ENCODE data around the gene RAMP2.

RAMP2 gene

DNA sequence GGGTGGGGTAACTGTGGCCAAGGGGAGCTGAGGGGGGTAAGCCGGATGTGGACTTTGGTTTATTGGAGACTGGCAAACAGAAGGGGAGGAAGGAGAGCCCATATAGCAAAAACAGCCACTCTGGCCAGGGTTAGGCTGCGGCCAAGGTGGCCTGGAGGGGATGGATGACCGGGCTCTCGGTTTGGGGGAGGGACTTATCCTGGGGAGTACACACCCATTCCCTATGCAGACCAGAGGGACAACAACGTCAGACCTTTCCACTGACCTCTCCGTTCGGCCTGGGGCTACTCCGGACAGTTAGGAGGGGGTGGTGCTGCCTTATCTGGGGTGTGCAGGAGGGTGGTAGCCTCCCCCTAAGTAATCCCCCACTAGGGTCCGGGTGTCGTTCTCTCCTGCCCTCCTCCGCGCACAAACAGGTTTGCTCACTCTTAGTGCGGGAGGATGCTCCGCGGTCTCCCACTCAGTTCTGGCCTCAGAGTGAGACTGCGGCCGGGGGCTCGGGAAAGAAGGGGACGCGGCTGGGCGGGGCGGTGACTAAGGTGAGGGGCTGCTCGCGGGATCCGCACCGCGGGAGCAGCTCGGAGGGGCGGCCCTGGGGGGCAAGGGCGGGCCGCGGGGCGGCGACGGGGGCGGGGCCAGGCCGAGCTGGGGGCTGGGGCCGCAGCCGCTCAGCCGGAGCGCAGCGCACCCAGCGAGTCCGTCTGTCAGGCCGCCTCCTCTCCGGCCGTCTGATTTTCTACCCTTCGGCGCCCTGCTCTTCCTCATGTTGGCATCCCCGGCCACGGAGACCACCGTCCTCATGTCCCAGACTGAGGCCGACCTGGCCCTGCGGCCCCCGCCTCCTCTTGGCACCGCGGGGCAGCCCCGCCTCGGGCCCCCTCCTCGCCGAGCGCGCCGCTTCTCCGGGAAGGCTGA is 19.2 kb downstream of the RAMP2 start, which contains the start of gene WNK4:
Gene WNK4, plus strand, starts transcription at position 675 of the 915 bp plus-strand sequence. Its CDS starts 89 bp downstream, at position 764.
- Mint-ChIP-seq H3K27ac (no peak within 1 kb of the TSS), H3K36me3 (ENCODE audit: low read depth) (peaks cover 34% of the 10 kb centered on the region), H3K9me3 (no peaks in the 10 kb centered on the region), H3K4me3 (no peak within 1 kb of the TSS), H3K27me3 (peaks cover 38% of the 10 kb centered on the region), H3K4me1 (ENCODE audit: low read depth) (peaks cover 21% of the 10 kb centered on the region)

DNA sequence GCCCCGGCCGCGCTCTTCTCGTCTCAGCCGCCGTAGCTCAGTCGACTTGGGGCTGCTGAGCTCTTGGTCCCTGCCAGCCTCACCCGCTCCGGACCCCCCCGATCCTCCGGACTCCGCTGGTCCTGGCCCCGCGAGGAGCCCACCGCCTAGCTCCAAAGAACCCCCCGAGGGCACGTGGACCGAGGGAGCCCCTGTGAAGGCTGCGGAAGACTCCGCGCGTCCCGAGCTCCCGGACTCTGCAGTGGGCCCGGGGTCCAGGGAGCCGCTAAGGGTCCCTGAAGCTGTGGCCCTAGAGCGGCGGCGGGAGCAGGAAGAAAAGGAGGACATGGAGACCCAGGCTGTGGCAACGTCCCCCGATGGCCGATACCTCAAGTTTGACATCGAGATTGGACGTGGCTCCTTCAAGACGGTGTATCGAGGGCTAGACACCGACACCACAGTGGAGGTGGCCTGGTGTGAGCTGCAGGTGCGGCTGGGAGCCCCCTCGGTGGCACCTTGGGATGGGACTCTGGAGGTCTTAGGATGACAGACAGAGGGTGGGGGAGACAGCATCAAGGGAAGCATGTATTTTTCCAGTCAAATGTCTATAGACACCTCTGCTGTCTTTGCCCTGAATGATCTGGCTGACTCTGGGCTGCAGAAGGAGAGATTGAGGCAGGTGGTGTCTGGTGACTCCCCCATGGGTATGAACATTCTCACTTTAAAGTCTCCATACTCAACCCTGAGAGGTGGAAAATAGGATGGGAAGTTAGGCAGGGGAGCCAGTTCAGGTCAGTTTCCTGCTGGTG is 20.0 kb downstream of the RAMP2 start:
- Mint-ChIP-seq H3K9me3 (no peaks in the 10 kb centered on the region), H3K27ac (no peak overlapping the region), H3K4me3 (no peak overlapping the region), H3K27me3 (peaks cover 45% of the 10 kb centered on the region), H3K36me3 (ENCODE audit: low read depth) (peaks cover 26% of the 10 kb centered on the region), H3K4me1 (ENCODE audit: low read depth) (peaks cover 24% of the 10 kb centered on the region)

DNA sequence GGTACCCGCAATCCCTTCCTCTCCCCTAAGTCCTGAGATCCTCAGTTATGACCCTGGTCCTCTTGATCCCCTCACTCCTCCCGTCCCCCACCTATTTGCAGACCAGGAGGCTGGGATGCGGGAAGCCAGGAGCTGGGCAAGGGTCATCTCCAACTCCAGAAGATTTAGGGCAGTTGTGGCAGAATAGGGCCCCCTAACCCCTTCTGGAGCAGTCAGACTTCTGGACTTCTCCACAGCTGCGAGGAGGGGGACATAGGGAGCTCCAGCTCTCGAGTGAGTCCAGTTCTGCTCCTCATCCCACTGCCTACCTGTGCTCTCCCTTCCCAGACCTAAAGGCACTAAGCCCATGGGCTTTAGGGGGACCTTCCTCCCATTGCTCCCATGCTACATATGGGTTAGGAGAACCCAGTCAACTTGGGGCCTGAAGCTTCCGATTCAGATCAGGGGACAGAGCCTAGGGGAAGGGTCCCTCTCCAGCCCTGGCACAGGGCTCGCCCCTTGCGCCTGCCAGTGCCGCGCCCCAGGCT is 20.7 kb downstream of the RAMP2 start:
- peaks cover 24% of the 10 kb centered on the region for H3K4me1 Mint-ChIP-seq (ENCODE audit: low read depth)
- no peak overlapping the region for H3K27ac Mint-ChIP-seq
- H3K27me3 Mint-ChIP-seq: peaks cover 50% of the 10 kb centered on the region
- no peak overlapping the region for H3K4me3 Mint-ChIP-seq
- H3K9me3 Mint-ChIP-seq: no peaks in the 10 kb centered on the region
- peaks cover 22% of the 10 kb centered on the region for H3K36me3 Mint-ChIP-seq (ENCODE audit: low read depth)

DNA sequence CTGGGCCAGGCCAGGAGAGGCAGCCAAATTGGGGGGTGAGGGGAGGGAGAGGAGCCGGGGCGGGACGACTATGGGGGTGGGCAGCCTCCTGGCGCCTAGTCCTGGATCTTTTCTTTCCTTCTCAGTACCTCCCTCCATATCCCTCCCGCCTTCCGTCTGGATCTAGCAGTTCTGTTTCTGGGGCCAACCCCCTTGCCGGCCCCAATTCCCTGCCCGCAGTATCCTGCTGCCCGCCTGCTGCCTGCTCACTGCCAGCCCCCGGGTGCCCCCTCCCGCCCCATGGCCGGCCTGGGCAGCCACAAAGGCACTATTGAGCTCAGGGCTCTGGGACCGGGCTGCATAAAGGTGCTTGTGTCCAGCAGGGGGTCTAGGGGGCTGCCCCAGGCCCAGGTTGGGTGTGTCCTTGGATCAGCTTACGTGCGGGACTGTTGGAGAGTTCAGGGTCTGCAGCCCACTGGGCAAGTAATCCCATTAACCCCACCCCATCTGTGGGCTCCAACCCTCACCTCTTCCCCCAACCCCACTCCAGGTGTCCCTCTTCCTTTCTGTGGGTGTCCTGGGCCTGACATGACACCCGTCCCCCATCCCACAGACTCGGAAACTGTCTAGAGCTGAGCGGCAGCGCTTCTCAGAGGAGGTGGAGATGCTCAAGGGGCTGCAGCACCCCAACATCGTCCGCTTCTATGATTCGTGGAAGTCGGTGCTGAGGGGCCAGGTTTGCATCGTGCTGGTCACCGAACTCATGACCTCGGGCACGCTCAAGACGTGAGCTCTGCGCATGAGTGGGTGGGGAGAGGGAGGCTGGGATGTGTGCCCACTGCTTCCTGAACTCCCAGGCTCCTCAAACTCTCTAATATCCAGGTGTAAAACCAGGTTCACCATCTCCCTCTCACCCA is 21.4 kb downstream of the RAMP2 start:
- Mint-ChIP-seq H3K9me3 (no peaks in the 10 kb centered on the region), H3K27me3 (peaks cover 55% of the 10 kb centered on the region), H3K4me3 (no peak overlapping the region), H3K27ac (no peak overlapping the region), H3K36me3 (ENCODE audit: low read depth) (peaks cover 20% of the 10 kb centered on the region), H3K4me1 (ENCODE audit: low read depth) (peaks cover 24% of the 10 kb centered on the region)

DNA sequence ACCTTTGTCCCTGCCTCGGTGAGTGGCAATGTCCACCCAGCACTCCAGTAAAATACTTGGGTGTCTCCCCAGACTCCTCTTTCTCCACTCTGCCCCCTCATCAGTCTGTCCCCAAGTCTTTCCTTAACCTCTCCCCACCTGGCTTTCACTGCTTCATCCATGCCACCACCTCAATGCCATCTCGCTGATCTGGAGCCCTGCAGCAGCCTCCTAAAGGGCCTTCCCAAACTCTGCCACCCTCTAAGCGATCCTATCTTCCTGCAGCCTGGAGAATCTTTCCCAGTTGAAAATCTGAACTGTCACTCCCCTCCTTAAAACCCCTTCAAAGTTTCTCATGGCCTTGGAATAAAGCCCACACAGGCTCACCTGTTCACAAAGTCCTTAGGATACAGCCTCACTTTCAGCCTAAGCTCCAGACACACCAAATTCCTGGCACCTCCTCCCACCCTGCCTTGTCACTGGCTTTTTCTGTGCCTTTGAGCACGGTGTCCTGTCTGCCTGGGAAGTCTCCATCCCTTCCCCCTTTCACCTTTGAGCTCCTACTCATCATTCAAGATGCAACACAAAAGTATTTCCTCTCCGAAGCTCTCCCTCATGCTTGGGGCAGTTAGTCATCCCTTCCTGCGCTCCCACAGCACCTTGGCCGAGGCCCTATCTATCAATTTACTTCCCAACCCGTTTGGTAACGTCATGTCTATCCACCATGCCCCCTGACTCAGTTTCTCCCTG is 22.2 kb downstream of the RAMP2 start:
- H3K27ac Mint-ChIP-seq: no peak overlapping the region
- H3K4me3 Mint-ChIP-seq: no peak overlapping the region
- H3K4me1 Mint-ChIP-seq (ENCODE audit: low read depth): peaks cover 24% of the 10 kb centered on the region
- peaks cover 62% of the 10 kb centered on the region for H3K27me3 Mint-ChIP-seq
- peaks cover 12% of the 10 kb centered on the region for H3K36me3 Mint-ChIP-seq (ENCODE audit: low read depth)
- H3K9me3 Mint-ChIP-seq: no peaks in the 10 kb centered on the region

DNA sequence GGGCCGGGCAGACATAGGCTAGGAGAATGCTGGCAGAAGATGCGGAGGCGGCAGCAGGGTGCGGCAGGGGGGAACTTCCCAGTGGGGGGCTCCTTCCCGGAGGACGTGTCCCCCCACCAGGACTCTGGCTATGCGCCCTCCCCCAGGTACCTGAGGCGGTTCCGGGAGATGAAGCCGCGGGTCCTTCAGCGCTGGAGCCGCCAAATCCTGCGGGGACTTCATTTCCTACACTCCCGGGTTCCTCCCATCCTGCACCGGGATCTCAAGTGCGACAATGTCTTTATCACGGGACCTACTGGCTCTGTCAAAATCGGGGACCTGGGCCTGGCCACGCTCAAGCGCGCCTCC is 22.7 kb downstream of the RAMP2 start:
- Mint-ChIP-seq H3K36me3 (ENCODE audit: low read depth) (peaks cover 9% of the 10 kb centered on the region), H3K4me3 (no peak overlapping the region), H3K27ac (no peak overlapping the region), H3K27me3 (peaks cover 62% of the 10 kb centered on the region), H3K9me3 (no peaks in the 10 kb centered on the region), H3K4me1 (ENCODE audit: low read depth) (peaks cover 24% of the 10 kb centered on the region)

DNA sequence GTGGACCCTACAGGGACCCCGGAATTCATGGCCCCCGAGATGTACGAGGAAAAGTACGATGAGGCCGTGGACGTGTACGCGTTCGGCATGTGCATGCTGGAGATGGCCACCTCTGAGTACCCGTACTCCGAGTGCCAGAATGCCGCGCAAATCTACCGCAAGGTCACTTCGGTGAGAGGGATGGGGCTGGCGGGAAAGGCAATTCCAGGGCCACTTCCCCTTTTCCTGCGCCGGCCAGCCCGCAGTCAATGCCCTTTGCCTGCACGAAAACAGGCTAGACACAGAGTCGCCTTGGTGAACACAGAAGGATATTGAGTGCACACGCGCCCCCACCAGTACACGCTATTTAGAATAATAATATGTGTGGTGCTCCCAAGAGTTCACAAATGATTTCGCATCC is 23.4 kb downstream of the RAMP2 start:
- H3K36me3 Mint-ChIP-seq (ENCODE audit: low read depth): peaks cover 4% of the 10 kb centered on the region
- peaks cover 24% of the 10 kb centered on the region for H3K4me1 Mint-ChIP-seq (ENCODE audit: low read depth)
- H3K9me3 Mint-ChIP-seq: no peaks in the 10 kb centered on the region
- no peak overlapping the region for H3K27ac Mint-ChIP-seq
- peaks cover 62% of the 10 kb centered on the region for H3K27me3 Mint-ChIP-seq
- no peak overlapping the region for H3K4me3 Mint-ChIP-seq

DNA sequence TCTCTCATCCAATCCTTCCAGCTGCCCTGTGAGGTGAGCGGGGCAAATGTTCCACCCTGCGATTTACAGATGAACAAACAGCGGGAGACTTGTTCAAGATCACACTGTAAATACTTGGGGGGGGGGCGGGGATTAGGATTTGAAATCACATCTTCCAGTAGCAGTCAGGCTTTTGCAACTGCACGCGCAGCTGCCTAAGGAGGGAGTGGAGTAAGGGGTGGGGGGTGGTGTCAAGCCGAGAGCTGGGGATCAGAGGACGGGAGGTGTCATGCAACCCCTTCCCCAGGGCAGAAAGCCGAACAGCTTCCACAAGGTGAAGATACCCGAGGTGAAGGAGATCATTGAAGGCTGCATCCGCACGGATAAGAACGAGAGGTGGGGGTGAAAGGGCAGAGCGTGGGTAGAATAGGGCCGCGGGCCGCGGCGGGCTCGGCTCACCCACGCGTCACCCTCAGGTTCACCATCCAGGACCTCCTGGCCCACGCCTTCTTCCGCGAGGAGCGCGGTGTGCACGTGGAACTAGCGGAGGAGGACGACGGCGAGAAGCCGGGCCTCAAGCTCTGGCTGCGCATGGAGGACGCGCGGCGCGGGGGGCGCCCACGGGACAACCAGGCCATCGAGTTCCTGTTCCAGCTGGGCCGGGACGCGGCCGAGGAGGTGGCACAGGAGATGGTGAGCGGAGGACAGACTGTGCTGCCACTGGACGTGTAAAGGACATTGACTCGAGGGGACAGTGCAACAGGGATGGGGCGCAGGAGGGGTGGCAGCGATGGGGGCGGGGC is 24.0 kb downstream of the RAMP2 start:
- H3K9me3 Mint-ChIP-seq: no peaks in the 10 kb centered on the region
- no peak overlapping the region for H3K4me3 Mint-ChIP-seq
- peaks cover 24% of the 10 kb centered on the region for H3K4me1 Mint-ChIP-seq (ENCODE audit: low read depth)
- no peaks in the 10 kb centered on the region for H3K36me3 Mint-ChIP-seq (ENCODE audit: low read depth)
- H3K27me3 Mint-ChIP-seq: peaks cover 64% of the 10 kb centered on the region
- H3K27ac Mint-ChIP-seq: no peak overlapping the region

DNA sequence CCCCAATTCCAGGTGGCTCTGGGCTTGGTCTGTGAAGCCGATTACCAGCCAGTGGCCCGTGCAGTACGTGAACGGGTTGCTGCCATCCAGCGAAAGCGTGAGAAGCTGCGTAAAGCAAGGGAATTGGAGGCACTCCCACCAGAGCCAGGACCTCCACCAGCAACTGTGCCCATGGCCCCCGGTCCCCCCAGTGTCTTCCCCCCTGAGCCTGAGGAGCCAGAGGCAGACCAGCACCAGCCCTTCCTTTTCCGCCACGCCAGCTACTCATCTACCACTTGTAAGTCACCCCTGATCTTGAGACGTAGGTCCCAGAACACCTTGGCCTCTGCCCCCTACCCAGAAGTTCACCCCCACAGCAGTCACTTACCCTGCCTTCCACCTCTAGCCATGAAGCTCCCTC is 26.2 kb downstream of the RAMP2 start:
- H3K27ac Mint-ChIP-seq: no peak overlapping the region
- peaks cover 21% of the 10 kb centered on the region for H3K4me1 Mint-ChIP-seq (ENCODE audit: low read depth)
- H3K9me3 Mint-ChIP-seq: no peaks in the 10 kb centered on the region
- H3K36me3 Mint-ChIP-seq (ENCODE audit: low read depth): no peaks in the 10 kb centered on the region
- H3K27me3 Mint-ChIP-seq: peaks cover 58% of the 10 kb centered on the region
- H3K4me3 Mint-ChIP-seq: no peak overlapping the region

DNA sequence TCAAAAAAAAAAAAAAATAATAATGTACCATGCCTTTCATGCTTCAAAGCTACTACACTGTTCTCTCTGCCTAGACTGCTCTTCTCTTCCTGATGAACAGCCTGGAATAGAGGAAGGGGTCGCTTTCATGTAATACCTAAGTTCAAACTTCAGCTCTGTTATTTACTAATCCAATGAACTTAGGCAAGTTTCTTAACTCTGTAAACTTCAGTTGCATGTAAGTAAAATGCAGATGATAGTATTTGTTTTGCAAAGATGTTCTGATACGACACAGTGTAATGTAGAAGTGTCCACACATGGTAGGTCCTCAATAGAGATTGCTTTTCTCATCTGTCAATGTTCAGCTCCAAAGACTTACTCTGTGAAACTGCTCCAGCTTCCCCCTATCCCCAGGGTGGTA is 30.9 kb downstream of the RAMP2 start:
- H3K27me3 Mint-ChIP-seq: peaks cover 16% of the 10 kb centered on the region
- H3K36me3 Mint-ChIP-seq (ENCODE audit: low read depth): peaks cover 4% of the 10 kb centered on the region
- H3K9me3 Mint-ChIP-seq: no peaks in the 10 kb centered on the region
- peaks cover 3% of the 10 kb centered on the region for H3K4me1 Mint-ChIP-seq (ENCODE audit: low read depth)
- H3K27ac Mint-ChIP-seq: no peak overlapping the region
- no peak overlapping the region for H3K4me3 Mint-ChIP-seq

DNA sequence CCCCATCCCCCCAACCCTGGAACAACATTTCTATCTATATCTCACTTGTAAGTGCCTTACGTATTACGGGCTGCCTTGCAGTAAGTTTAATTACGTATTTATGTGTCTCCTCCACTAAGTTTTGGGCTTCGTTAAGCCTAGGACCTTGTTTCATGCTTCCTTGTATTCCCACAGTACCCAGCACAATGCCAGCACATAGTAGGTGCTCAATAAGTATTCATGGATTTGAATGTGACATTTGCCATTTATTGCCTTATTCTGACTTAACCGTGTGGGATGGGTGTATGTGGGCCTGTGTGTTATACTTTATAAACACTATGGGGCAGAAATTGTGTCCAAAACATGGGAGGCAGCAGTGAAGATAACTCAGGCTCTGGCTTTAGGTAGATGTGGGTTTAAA is 31.5 kb downstream of the RAMP2 start:
- peaks cover 4% of the 10 kb centered on the region for H3K36me3 Mint-ChIP-seq (ENCODE audit: low read depth)
- no peak overlapping the region for H3K27ac Mint-ChIP-seq
- H3K9me3 Mint-ChIP-seq: no peaks in the 10 kb centered on the region
- H3K4me3 Mint-ChIP-seq: no peak overlapping the region
- peaks cover 9% of the 10 kb centered on the region for H3K4me1 Mint-ChIP-seq (ENCODE audit: low read depth)
- H3K27me3 Mint-ChIP-seq: peaks cover 13% of the 10 kb centered on the region

DNA sequence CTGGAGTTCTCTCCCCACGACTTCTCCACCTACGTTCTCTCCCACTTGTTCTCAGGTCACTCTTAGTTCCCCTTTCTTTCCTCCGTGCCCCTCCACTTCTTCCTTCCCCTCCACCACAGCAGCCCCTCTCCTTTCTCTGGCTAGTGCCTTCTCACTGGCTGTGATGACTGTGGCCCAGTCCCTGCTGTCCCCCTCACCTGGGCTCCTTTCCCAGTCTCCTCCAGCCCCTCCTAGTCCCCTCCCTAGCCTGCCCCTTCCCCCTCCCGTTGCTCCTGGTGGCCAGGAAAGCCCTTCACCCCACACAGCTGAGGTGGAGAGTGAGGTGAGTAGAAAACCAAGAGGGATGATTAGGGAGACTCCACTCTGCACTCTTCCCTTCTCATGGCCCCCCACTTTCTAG is 34.0 kb downstream of the RAMP2 start:
- peaks cover 8% of the 10 kb centered on the region for H3K36me3 Mint-ChIP-seq (ENCODE audit: low read depth)

DNA sequence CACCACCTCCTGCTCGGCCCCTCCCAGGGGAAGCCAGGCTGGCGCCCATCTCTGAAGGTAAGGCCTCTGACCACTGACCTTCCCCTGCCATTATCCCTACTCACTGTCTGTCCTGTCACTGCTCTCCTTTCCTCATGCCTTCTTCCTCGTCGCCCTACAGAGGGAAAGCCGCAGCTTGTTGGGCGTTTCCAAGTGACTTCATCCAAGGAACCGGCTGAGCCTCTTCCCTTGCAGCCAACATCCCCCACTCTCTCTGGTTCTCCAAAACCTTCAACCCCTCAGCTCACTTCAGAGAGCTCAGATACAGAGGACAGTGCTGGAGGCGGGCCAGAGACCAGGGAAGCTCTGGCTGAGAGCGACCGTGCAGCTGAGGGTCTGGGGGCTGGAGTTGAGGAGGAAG is 34.4 kb downstream of the RAMP2 start:
- H3K27me3 Mint-ChIP-seq: peaks cover 8% of the 10 kb centered on the region
- H3K27ac Mint-ChIP-seq: no peak overlapping the region
- peaks cover 3% of the 10 kb centered on the region for H3K9me3 Mint-ChIP-seq
- H3K36me3 Mint-ChIP-seq (ENCODE audit: low read depth): peaks cover 8% of the 10 kb centered on the region
- peaks cover 21% of the 10 kb centered on the region for H3K4me1 Mint-ChIP-seq (ENCODE audit: low read depth)
- no peak overlapping the region for H3K4me3 Mint-ChIP-seq

More for the DNA sequence above, 34.0 kb downstream of the RAMP2 start:
- H3K4me1 Mint-ChIP-seq (ENCODE audit: low read depth): peaks cover 21% of the 10 kb centered on the region
- H3K9me3 Mint-ChIP-seq: peaks cover 3% of the 10 kb centered on the region
- no peak overlapping the region for H3K27ac Mint-ChIP-seq
- H3K4me3 Mint-ChIP-seq: no peak overlapping the region
- peaks cover 8% of the 10 kb centered on the region for H3K27me3 Mint-ChIP-seq
